Measurements from ENCODE around the gene CDH11. TPM values are rescaled to one million over a fixed set of nuclear protein-coding genes. Genes with fewer than 3 reads are reported as not detected.

Gene CDH11
- total and polyA plus RNA-seq, 9 of the 15 experiments (the other 6 are each of a cell fraction or from before 2014, with no cell fraction given) = 0.18 TPM; not detected in 8

GRCh38 chr16:64989050-64989449, 132.8 kb downstream of the CDH11 start:
- in situ Hi-C loops (cut with MboI) = no loop called here
- Histone ChIP-seq H3K36me3 (ENCODE audit: control insufficient read depth, insufficient read depth, low read length) (no peaks in the 10 kb centered on the region), H3K9ac (ENCODE audit: insufficient read depth in 1 of 2, low read depth in 2 of 2, low read length in 2 of 2) (no peak overlapping the region), H3K4me1 (replicated peaks in 1 of 2; ENCODE audit: control insufficient read depth in 2 of 2, insufficient read depth in 2 of 2, low read length in 2 of 2) (no peaks in the 10 kb centered on the region), H3K4me3 (no peak overlapping the region), H3K27me3 (ENCODE audit: control insufficient read depth in 2 of 2, insufficient read depth in 2 of 2, low read length in 2 of 2) (no peaks in the 10 kb centered on the region), H4K20me1 (replicated peaks; ENCODE audit: control insufficient read depth, insufficient read depth, low read length) (no peaks in the 10 kb centered on the region), H2AFZ (ENCODE audit: low read depth, low read length) (no peak overlapping the region), H3K27ac (ENCODE audit: extremely low read depth, low read depth, low read length) (no peak overlapping the region), H3K4me2 (ENCODE audit: insufficient read depth, low read length) (no peak overlapping the region), H3K9me3 (replicated peaks; ENCODE audit: control insufficient read depth, insufficient read depth, low read depth, low read length) (no peaks in the 10 kb centered on the region; the same call in 1 of the 2 replicates), H3K9me1 (ENCODE audit: control insufficient read depth, insufficient read depth, low read length) (no peaks in the 10 kb centered on the region), H3K79me2 (ENCODE audit: control insufficient read depth, insufficient read depth, low read length) (no peaks in the 10 kb centered on the region)
- CTCF ChIA-PET (ENCODE audit: low intra/inter-chr PET ratio) = no interaction called here
- intact Hi-C loops (cut with micrococcal nuclease) = no loop called here
- no TSS peak for BruUV-seq (replicated peaks)
- TF ChIP-seq IRF9 (tag; IDR thresholded peaks at IDR 0.05) (no peak), ZNF518B (CRISPR knock-in tag; IDR thresholded peaks at IDR 0.05) (no peak), NFATC3 (IDR thresholded peaks at IDR 0.05) (no peak)
- WGBS (ENCODE audit: insufficient coverage, low coverage, missing lambda C conversion rate) = 0% methylated on average over 3 of the region's 3 CpGs
- no peak for DNase-seq (ENCODE audit: extremely low read depth in 1 of 4, low spot score in 3 of 4)
- POLR2A ChIA-PET = no interaction called here
- no peak for FAIRE-seq
- ATAC-seq = no peak

Measured in K562 (cell line).